Measurements from ENCODE around the gene KLHL29. TPM values are rescaled to one million over a fixed set of nuclear protein-coding genes. Genes with fewer than 3 reads are reported as not detected.

The KLHL29 gene
- total RNA-seq, 1 experiment from 2014 or later, result 16.7 TPM

- no peak for DNase-seq (ENCODE audit: low read depth, low spot score)
- H4K20me1 ChIP-seq (ENCODE audit: insufficient read depth), result no peaks in the 10 kb centered on the region
- no peaks in the 10 kb centered on the region for H3K36me3 ChIP-seq (ENCODE audit: control insufficient read depth in 1 of 2, insufficient read depth in 2 of 2, low read length in 2 of 2)
- H3K9me2 ChIP-seq (ENCODE audit: insufficient read depth), result no peaks in the 10 kb centered on the region
- no peak overlapping the region for H2AFZ ChIP-seq (ENCODE audit: low read depth, low read length, poor library complexity, severe bottlenecking)
- no peak overlapping the region for H3K9ac ChIP-seq (ENCODE audit: low read length)
- H3K27me3 ChIP-seq (ENCODE audit: insufficient read depth, low read length), result no peaks in the 10 kb centered on the region
- intact Hi-C loops (cut with micrococcal nuclease), result no loop called here
- TF ChIP-seq ZBTB33 (IDR thresholded peaks at IDR 0.05; ENCODE audit: extremely low read depth, insufficient replicate concordance, low read length), result no peak
- H3K4me1 ChIP-seq (ENCODE audit: control insufficient read depth in 1 of 2, insufficient read depth in 2 of 2, low read length in 2 of 2), result peaks cover 0 to 10% of the 10 kb centered on the region in 2 experiments; a peak in 2 of 4 replicates
- no peak overlapping the region for H3K4me2 ChIP-seq (ENCODE audit: low read length)
- ChIA-PET POLR2A (no interaction called here), CTCF (no interaction called here), RAD21 (ENCODE audit: low non-redundant PET in 1 of 2, low total read pairs in 2 of 2, uncharacterized antibody in 2 of 2, unreplicated experiment in 2 of 2) (no interaction called here)
- no peaks in the 10 kb centered on the region for H3K9me3 ChIP-seq (ENCODE audit: control insufficient read depth in 1 of 2, insufficient read depth in 1 of 2, low read depth in 1 of 2, low read length in 2 of 2)
- no peak overlapping the region for H3K4me3 ChIP-seq (replicated peaks in 1 of 2; ENCODE audit: low read depth in 1 of 2, low read length in 2 of 2)
- H3K79me2 ChIP-seq (ENCODE audit: insufficient read depth, low read length), result no peaks in the 10 kb centered on the region
- H3K27ac ChIP-seq (ENCODE audit: low read depth, low read length), result no peak overlapping the region
- ATAC-seq, result no peak
- no TSS peak for BruUV-seq (replicated peaks)
These were observed 30.0 kb upstream of the KLHL29 start for GRCh38 chr2:23355001-23355400.

- ChIA-PET POLR2A (no interaction called here), CTCF (no interaction called here), RAD21 (ENCODE audit: low non-redundant PET in 1 of 2, low total read pairs in 2 of 2, uncharacterized antibody in 2 of 2, unreplicated experiment in 2 of 2) (no interaction called here)
- Histone ChIP-seq H3K79me2 (ENCODE audit: insufficient read depth, low read length) (no peaks in the 10 kb centered on the region), H3K27me3 (ENCODE audit: insufficient read depth, low read length) (no peaks in the 10 kb centered on the region), H4K20me1 (ENCODE audit: insufficient read depth) (no peaks in the 10 kb centered on the region), H3K4me3 (replicated peaks in 1 of 2; ENCODE audit: low read depth in 1 of 2, low read length in 2 of 2) (no peak overlapping the region), H3K9me2 (ENCODE audit: insufficient read depth) (no peaks in the 10 kb centered on the region), H3K9ac (ENCODE audit: low read length) (no peak overlapping the region), H3K27ac (ENCODE audit: low read depth, low read length) (no peak overlapping the region), H3K4me2 (ENCODE audit: low read length) (no peak overlapping the region), H3K4me1 (ENCODE audit: control insufficient read depth in 1 of 2, insufficient read depth in 2 of 2, low read length in 2 of 2) (peaks cover 0 to 7% of the 10 kb centered on the region in 2 experiments; a peak in 2 of 4 replicates), H2AFZ (ENCODE audit: low read depth, low read length, poor library complexity, severe bottlenecking) (no peak overlapping the region), H3K36me3 (ENCODE audit: control insufficient read depth in 1 of 2, insufficient read depth in 2 of 2, low read length in 2 of 2) (no peaks in the 10 kb centered on the region), H3K9me3 (ENCODE audit: control insufficient read depth in 1 of 2, insufficient read depth in 1 of 2, low read depth in 1 of 2, low read length in 2 of 2) (no peaks in the 10 kb centered on the region)
- intact Hi-C loops (cut with micrococcal nuclease), result no loop called here
- DNase-seq (ENCODE audit: low read depth, low spot score) (no peak), ATAC-seq (no peak)
- TF ChIP-seq ELF1 (IDR thresholded peaks at IDR 0.05; ENCODE audit: borderline replicate concordance, low read depth) (no peak), SP1 (IDR thresholded peaks at IDR 0.05; ENCODE audit: low read depth) (no peak), ATF3 (IDR thresholded peaks at IDR 0.05) (no peak), POLR2AphosphoS5 (IDR thresholded peaks at IDR 0.05; ENCODE audit: low read depth, low read length) (no peak), JUND (IDR thresholded peaks at IDR 0.05) (no peak), EZH2phosphoT487 (IDR thresholded peaks at IDR 0.05; ENCODE audit: borderline replicate concordance) (no peak), MAX (IDR thresholded peaks at IDR 0.05) (no peak), EZH2 (IDR thresholded peaks at IDR 0.05) (no peak), CEBPB (IDR thresholded peaks at IDR 0.05; ENCODE audit: low read depth) (no peak), ZBTB33 (IDR thresholded peaks at IDR 0.05; ENCODE audit: extremely low read depth, insufficient replicate concordance, low read length) (no peak), CBX3 (IDR thresholded peaks at IDR 0.05; ENCODE audit: low read depth) (no peak), ZNF274 (IDR thresholded peaks at IDR 0.05; ENCODE audit: low read depth, low read length) (no peak), RAD21 (IDR thresholded peaks at IDR 0.05; ENCODE audit: low read depth) (no peak), ZFX (IDR thresholded peaks at IDR 0.05) (no peak)
- BruUV-seq (replicated peaks), result no TSS peak
These were observed 28.3 kb upstream of the KLHL29 start for GRCh38 chr2:23356711-23357110.
